GM13977 (cell line): ENCODE results near the gene ADORA2A.

Experiments used
- DNase-seq: peaks from one replicate; pipeline ENCODE4 v3.0.0; 2012; ENCODE audit warnings: low spot score
- CTCF ChIP-seq: IDR thresholded peaks from 2 replicates; pipeline ENCODE4 v1.5.1; 2012; ENCODE audit warnings: mild to moderate bottlenecking, control low read depth; ENCODE audit not compliant: insufficient read depth; ENCODE audit errors: extremely low read depth, missing control alignments
- in situ Hi-C: fragments of 300-500 bp; cut with MboI; formaldehyde crosslinking; loops from one replicate; pipeline ENCODE4 v1.12.0; 2022; ENCODE audit warnings: low sequenced_read_pairs, low pct_unique_long_range_greater_than_20kb, mixed read lengths, inconsistent platforms; ENCODE audit not compliant: unreplicated experiment

The ADORA2A gene

GRCh38 chr22:24407278-24407665, 20.1 kb upstream of the ADORA2A start:
- in situ Hi-C loops, result no loop called here
- DNase-seq, result no peak
- no peak for TF ChIP-seq CTCF

GRCh38 chr22:24407884-24408283, 19.5 kb upstream of the ADORA2A start:
- in situ Hi-C loops, result no loop called here
- no peak for DNase-seq
- no peak for TF ChIP-seq CTCF

GRCh38 chr22:24408630-24409029, 18.8 kb upstream of the ADORA2A start:
- TF ChIP-seq CTCF, result no peak
- no peak for DNase-seq
- in situ Hi-C loops, result no loop called here

GRCh38 chr22:24409707-24410106, 17.7 kb upstream of the ADORA2A start:
- no peak for TF ChIP-seq CTCF
- in situ Hi-C loops, result no loop called here
- no peak for DNase-seq

- peak; percentile 29 for DNase-seq
- in situ Hi-C loops, result no loop called here
- TF ChIP-seq CTCF, result no peak
Observed at GRCh38 chr22:24410110-24410856, 17.1 kb upstream of the ADORA2A start.

- TF ChIP-seq CTCF, result no peak
- in situ Hi-C loops, result no loop called here
- no peak for DNase-seq
Observed at GRCh38 chr22:24411256-24412004, 16.0 kb upstream of the ADORA2A start.
